PC-3 (cell line): ENCODE measurements around the gene PLXNA1.

Source experiments
- EZH2phosphoT487 ChIP-seq: fragments of 300-600 bp; sonication (generic); IDR thresholded peaks from 2 replicates; pipeline ENCODE4 v1.6.1; 2018; ENCODE audit warnings: mild to moderate bottlenecking, antibody characterized with exemption, low read length, borderline replicate concordance
- TF ChIP-seq, protein P1 (sequence below): fragments of 300-600 bp; sonication (generic); conservative IDR thresholded peaks from 2 replicates; pipeline ENCODE4 v1.5.1; 2017; ENCODE audit warnings: antibody characterized with exemption, low read depth, mild to moderate bottlenecking, low read length

DNA sequence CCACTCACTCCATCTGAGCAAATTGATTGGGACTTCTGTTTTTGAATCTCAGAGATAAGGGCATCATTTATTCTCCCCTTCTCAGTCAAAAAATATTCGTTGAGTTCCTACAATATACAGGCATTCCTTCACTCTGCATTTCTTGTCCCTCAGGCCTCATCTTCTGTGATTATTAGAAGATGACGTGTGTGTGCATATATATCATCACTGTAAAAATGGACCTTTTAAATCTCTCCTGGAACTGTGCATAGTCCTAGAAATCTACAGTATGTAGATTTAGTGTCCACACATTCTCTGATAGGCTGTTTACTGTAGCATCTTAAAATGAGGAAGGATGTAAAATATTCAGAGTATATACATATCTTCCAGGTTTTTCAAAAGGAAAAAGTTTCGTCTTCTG is 43.2 kb upstream of the PLXNA1 start:
- TF ChIP-seq, protein P1, sequence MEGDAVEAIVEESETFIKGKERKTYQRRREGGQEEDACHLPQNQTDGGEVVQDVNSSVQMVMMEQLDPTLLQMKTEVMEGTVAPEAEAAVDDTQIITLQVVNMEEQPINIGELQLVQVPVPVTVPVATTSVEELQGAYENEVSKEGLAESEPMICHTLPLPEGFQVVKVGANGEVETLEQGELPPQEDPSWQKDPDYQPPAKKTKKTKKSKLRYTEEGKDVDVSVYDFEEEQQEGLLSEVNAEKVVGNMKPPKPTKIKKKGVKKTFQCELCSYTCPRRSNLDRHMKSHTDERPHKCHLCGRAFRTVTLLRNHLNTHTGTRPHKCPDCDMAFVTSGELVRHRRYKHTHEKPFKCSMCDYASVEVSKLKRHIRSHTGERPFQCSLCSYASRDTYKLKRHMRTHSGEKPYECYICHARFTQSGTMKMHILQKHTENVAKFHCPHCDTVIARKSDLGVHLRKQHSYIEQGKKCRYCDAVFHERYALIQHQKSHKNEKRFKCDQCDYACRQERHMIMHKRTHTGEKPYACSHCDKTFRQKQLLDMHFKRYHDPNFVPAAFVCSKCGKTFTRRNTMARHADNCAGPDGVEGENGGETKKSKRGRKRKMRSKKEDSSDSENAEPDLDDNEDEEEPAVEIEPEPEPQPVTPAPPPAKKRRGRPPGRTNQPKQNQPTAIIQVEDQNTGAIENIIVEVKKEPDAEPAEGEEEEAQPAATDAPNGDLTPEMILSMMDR = no peak
- no peak for TF ChIP-seq EZH2phosphoT487
